Neural cell (in vitro differentiated cells): ENCODE data around the gene RIN3.

Experiments used
- CTCF ChIP-seq: fragments of 450-650 bp; IDR thresholded peaks from 2 replicates; pipeline ENCODE4 v1.5.1; 2014; ENCODE audit warnings: antibody characterized with exemption, mild to moderate bottlenecking, moderate library complexity; ENCODE audit not compliant: poor library complexity, severe bottlenecking
- EP300 ChIP-seq: fragments of 450-650 bp; conservative IDR thresholded peaks from 2 replicates; pipeline ENCODE4 v1.6.1; 2014; ENCODE audit warnings: antibody characterized with exemption, mild to moderate bottlenecking, moderate library complexity; ENCODE audit not compliant: poor library complexity, severe bottlenecking
- EZH2 ChIP-seq: fragments of 200-600, 300-800 bp; shearing (Covaris generic), sonication (generic); IDR thresholded peaks from 2 replicates; pipeline ENCODE4 v1.6.1; 2014; ENCODE audit warnings: antibody characterized with exemption, low read length, borderline replicate concordance, mild to moderate bottlenecking; ENCODE audit not compliant: insufficient read depth, poor library complexity, severe bottlenecking
- RAD21 ChIP-seq: fragments of 450-650 bp; conservative IDR thresholded peaks from 2 replicates; pipeline ENCODE4 v1.6.1; 2014; ENCODE audit warnings: antibody characterized with exemption, mild to moderate bottlenecking, moderate library complexity
- TAF1 ChIP-seq: IDR thresholded peaks from 2 replicates; pipeline ENCODE4 v1.6.1; 2012; ENCODE audit warnings: low read depth

GRCh38 chr14:92579244-92579936, 65.8 kb downstream of the RIN3 start:
- no peak for TF ChIP-seq CTCF
- TF ChIP-seq EZH2 = no peak
- TF ChIP-seq RAD21 = no peak
- no peak for TF ChIP-seq TAF1
- no peak for TF ChIP-seq EP300
